ENCODE data around the gene TTLL7.

- TF ChIP-seq CTCF (IDR thresholded peaks at IDR 0.05) (peak in 1 of 4 donors; percentile 7), POLR2A (IDR thresholded peaks at IDR 0.05) (no peak)
These were observed 164.2 kb downstream of the TTLL7 start for GRCh38 chr1:83834621-83835264.
